HG02885 (cell line): ENCODE measurements around the gene TCHP.

ENCODE experiments used
- ATAC-seq: cut with Tn5 transposase; IDR thresholded peaks from one replicate; pipeline ENCODE4 v1.9.1; 2021; ENCODE audit warnings: mild to moderate bottlenecking; ENCODE audit not compliant: unreplicated experiment, poor library complexity

TCHP gene

GRCh38 chr12:109958374-109958773, 58.3 kb downstream of the TCHP start:
- no peak for ATAC-seq

- no peak for ATAC-seq
Observed at GRCh38 chr12:109959411-109960093, 59.5 kb downstream of the TCHP start.

- no peak for ATAC-seq
Observed at GRCh38 chr12:109961201-109961600, 61.1 kb downstream of the TCHP start.

DNA sequence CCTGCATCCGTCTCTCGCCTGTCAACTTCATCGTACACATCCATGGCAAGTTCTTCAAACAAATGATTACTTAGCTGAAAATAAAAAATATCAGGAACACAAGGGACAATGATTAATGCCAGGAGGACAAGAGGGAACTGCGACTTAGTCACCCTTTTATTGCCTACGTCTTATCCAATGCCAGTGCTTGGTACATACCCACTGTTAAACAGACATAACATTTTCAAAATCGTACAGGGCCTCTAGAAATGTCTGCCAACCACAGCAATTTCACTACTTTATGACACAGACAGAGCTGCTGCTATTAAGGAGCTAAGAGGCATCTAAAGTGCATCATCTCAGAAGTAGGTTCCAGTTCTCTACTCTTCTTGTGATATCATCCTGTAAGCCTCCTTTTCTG, 61.5 kb downstream of the TCHP start:
- no peak for ATAC-seq

- ATAC-seq = no peak
Observed at GRCh38 chr12:109962398-109962797, 62.3 kb downstream of the TCHP start.

DNA sequence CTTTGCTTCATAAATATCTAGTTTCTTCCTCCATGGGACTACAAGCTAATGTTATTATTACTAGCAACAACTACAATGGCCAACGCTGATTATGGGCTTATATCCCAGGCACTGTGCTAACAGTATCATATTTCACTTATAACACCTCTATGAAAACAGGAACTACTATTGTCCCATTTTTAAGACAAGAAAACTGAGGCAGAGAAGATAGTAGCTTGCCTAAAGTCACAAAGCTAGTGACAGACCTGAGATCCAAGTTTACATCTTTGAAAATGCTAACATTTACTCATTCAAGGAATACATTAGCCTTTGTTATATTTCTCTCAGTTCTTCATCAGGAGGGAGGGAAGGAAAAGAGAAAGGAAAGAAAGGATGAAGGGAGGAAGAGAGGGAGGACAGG, 63.3 kb downstream of the TCHP start:
- ATAC-seq = no peak

DNA sequence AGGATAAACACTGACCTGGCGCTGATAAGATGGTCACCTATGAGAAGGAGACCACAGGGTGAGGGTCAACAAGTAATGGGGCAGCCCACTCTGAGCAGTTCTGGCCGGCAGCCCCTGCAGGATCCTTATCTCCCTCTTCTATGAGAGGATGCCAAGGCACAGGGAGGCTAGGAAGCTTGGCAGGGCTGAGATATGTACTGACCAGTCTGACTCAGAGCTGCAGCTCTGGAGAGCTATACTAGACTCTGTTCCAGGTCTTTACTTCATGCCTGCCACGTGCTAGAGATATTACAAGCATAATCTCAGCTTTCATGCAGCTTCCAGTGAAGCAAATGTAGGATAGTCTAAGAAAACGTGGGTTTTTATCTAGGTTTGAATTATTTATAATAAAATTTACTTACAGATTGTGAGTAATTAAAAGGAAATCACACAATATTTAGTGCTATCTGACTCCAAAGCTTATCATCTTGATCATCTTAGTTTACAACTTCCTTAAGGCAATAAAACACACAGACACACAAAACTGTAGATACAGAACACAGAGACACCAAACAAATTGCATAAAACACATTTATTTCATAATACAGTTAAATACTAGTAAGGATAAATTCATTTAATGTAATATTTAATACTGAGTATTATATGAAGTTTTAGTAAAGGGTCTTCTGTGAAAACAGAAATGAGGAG, 63.8 kb downstream of the TCHP start:
- ATAC-seq = no peak

GRCh38 chr12:109966546-109966945, 66.5 kb downstream of the TCHP start:
- no peak for ATAC-seq

DNA sequence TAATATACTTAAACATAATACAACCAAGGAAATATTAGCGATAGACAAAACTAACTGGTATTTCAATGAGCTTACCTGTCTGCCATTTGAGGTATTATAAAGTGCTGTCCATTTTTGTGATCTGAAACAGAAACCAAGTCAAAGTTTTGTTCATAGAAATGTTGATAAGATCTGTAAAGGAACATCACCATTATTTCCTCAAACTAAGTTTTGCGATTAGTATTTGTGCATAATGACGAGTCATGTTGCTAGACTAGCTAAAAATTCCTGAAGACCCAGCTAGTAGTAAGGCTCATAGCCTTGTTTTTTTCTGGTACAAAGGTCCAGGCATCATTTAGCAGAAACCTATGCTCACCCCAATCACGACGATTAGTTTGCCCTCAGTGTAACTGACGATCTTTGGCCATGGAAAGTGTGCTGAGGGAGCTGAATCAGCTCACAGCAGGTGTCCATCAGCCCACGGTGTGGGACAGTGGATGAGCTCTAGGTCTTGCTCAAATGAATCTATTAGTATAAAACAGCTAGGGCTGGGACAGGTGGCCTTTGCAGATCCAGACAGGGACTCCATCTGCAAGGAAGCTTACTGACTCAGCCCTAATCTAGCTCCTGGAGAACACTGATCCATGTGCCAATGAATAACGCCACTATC, 67.4 kb downstream of the TCHP start:
- ATAC-seq = no peak
